Astrocyte of the spinal cord (primary cell): ENCODE data around the gene SLC44A3.

Source experiments
- DNase-seq: peaks from one replicate; pipeline ENCODE4 v3.0.0; 2011; ENCODE audit warnings: low read depth, low spot score
- H3K4me3 ChIP-seq: 2 replicates; pipeline ENCODE4 v1.5.1; 2011; ENCODE audit warnings: low read depth, mild to moderate bottlenecking, low read length, moderate library complexity
- CTCF ChIP-seq: IDR thresholded peaks from 2 replicates; pipeline ENCODE4 v1.5.1; 2012; ENCODE audit warnings: low read depth, mild to moderate bottlenecking, low read length, inconsistent platforms
- in situ Hi-C: cut with HindIII; loops from 2 replicates; pipeline ENCODE4 v1.10.0; 2017; ENCODE audit warnings: low sequenced_read_pairs

The SLC44A3 gene

GRCh38 chr1:94798054-94798453, 22.1 kb upstream of the SLC44A3 start:
- DNase-seq, result no peak
- H3K4me3 ChIP-seq, result no peak overlapping the region
- in situ Hi-C loops, result loop anchor here (25.0 kb wide), 1 partner anchor 261 kb away; the partner anchor contains the start of gene F3
- TF ChIP-seq CTCF, result no peak

GRCh38 chr1:94798462-94798861, 21.7 kb upstream of the SLC44A3 start:
- no peak for TF ChIP-seq CTCF

GRCh38 chr1:94799206-94799605, 21.0 kb upstream of the SLC44A3 start:
- no peak overlapping the region for H3K4me3 ChIP-seq
- DNase-seq, result no peak
- in situ Hi-C loops, result loop anchor here (25.0 kb wide), 1 partner anchor 262 kb away; the partner anchor contains the start of gene F3
- TF ChIP-seq CTCF, result no peak

More at GRCh38 chr1:94798462-94798861, 21.7 kb upstream of the SLC44A3 start:
- DNase-seq, result no peak
- H3K4me3 ChIP-seq, result no peak overlapping the region
- in situ Hi-C loops, result loop anchor here (25.0 kb wide), 1 partner anchor 261 kb away; the partner anchor contains the start of gene F3

- H3K4me3 ChIP-seq, result no peak overlapping the region
- in situ Hi-C loops, result no loop called here
Observed at GRCh38 chr1:94801919-94802546, 18.1 kb upstream of the SLC44A3 start.

GRCh38 chr1:94803106-94803505, 17.1 kb upstream of the SLC44A3 start:
- in situ Hi-C loops, result no loop called here
- no peak for DNase-seq
- no peak overlapping the region for H3K4me3 ChIP-seq
- no peak for TF ChIP-seq CTCF

More at GRCh38 chr1:94801919-94802546, 18.1 kb upstream of the SLC44A3 start:
- DNase-seq, result peak; percentile 87
- TF ChIP-seq CTCF, result peak; percentile 56

- TF ChIP-seq CTCF, result no peak
- no peak for DNase-seq
- in situ Hi-C loops, result no loop called here
- no peak overlapping the region for H3K4me3 ChIP-seq
Observed at GRCh38 chr1:94803517-94804441, 16.4 kb upstream of the SLC44A3 start.
